ENCODE results near the gene SMCR8.

DNA sequence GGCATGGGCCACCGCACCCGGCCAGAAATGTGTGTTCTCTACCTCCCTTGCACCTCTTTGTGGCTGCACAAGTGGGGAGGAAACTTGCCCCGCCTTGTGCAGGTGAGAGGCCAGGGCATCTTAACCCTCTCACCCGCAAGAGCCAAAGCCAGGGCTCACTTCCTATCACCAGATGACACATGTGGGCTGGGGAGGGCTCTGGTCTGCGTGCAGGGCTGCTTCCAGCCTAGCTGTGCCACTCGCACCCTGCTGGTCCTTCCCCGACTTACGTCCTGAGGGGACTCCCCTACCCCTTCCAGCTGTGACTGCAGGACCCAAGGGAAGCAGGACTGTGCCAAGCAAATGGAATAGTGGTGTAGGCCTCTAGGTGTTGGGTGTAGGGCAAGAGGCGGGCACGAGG is 47.7 kb upstream of the SMCR8 start:
- TF ChIP-seq, protein P1, sequence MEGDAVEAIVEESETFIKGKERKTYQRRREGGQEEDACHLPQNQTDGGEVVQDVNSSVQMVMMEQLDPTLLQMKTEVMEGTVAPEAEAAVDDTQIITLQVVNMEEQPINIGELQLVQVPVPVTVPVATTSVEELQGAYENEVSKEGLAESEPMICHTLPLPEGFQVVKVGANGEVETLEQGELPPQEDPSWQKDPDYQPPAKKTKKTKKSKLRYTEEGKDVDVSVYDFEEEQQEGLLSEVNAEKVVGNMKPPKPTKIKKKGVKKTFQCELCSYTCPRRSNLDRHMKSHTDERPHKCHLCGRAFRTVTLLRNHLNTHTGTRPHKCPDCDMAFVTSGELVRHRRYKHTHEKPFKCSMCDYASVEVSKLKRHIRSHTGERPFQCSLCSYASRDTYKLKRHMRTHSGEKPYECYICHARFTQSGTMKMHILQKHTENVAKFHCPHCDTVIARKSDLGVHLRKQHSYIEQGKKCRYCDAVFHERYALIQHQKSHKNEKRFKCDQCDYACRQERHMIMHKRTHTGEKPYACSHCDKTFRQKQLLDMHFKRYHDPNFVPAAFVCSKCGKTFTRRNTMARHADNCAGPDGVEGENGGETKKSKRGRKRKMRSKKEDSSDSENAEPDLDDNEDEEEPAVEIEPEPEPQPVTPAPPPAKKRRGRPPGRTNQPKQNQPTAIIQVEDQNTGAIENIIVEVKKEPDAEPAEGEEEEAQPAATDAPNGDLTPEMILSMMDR (conservative IDR thresholded peaks at IDR 0.05; ENCODE audit: low read depth, low read length) = no peak
- TF ChIP-seq EZH2 (IDR thresholded peaks at IDR 0.05; ENCODE audit: borderline replicate concordance, low read depth, low read length, poor library complexity, severe bottlenecking) = no peak

All from A673 (cell line).